ENCODE data around the gene HS6ST2. TPM values are rescaled to one million over a fixed set of nuclear protein-coding genes. Genes with fewer than 3 reads are reported as not detected.

HS6ST2 gene
- total and polyA plus RNA-seq, 4 donors = under 0.01 to 1.4 (median 0.01) TPM; not detected in 1

DNA sequence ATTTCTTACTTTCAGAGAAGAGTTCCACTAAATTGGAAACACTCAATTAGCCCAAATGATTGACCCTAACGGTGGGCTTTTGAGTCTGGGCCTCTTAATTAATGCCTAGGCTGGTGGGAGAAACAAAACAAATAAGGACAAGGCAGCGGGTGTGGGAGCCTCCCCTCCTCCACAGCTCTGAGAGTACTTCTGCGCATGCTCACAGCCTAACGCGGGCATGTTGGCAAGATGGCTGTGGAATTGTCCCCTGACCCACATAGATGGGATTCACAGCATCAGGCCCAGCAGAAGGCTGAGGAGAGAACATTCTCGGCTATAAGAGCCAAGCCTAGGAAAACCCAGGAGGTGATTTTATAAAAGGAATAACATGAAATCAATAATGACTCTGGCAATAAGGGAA lies 230.1 kb downstream of the HS6ST2 start:
- no peak for DNase-seq (ENCODE audit: low spot score)
- no peak overlapping the region for H3K27ac ChIP-seq (ENCODE audit: low read depth in 1 of 2, low read length in 2 of 2)
- peaks cover 0 to 6% (median 0%) of the 10 kb centered on the region in 4 donors for H3K27me3 ChIP-seq (ENCODE audit: control insufficient read depth in 4 of 4, insufficient read depth in 4 of 4, low read length in 3 of 4)
- TF ChIP-seq FOXA1 (IDR thresholded peaks at IDR 0.05) (no peak), GABPA (IDR thresholded peaks at IDR 0.05 in 1 of 2, conservative IDR thresholded peaks at IDR 0.05 in 1 of 2) (no peak), NR2F2 (IDR thresholded peaks at IDR 0.05) (no peak), EGR1 (IDR thresholded peaks at IDR 0.05; ENCODE audit: low read depth in 2 of 2) (no peak), SP1 (IDR thresholded peaks at IDR 0.05) (no peak)
- TF ChIP-seq, protein P1, sequence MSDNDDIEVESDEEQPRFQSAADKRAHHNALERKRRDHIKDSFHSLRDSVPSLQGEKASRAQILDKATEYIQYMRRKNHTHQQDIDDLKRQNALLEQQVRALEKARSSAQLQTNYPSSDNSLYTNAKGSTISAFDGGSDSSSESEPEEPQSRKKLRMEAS (IDR thresholded peaks at IDR 0.05) = no peak
- TF ChIP-seq, protein P2, sequence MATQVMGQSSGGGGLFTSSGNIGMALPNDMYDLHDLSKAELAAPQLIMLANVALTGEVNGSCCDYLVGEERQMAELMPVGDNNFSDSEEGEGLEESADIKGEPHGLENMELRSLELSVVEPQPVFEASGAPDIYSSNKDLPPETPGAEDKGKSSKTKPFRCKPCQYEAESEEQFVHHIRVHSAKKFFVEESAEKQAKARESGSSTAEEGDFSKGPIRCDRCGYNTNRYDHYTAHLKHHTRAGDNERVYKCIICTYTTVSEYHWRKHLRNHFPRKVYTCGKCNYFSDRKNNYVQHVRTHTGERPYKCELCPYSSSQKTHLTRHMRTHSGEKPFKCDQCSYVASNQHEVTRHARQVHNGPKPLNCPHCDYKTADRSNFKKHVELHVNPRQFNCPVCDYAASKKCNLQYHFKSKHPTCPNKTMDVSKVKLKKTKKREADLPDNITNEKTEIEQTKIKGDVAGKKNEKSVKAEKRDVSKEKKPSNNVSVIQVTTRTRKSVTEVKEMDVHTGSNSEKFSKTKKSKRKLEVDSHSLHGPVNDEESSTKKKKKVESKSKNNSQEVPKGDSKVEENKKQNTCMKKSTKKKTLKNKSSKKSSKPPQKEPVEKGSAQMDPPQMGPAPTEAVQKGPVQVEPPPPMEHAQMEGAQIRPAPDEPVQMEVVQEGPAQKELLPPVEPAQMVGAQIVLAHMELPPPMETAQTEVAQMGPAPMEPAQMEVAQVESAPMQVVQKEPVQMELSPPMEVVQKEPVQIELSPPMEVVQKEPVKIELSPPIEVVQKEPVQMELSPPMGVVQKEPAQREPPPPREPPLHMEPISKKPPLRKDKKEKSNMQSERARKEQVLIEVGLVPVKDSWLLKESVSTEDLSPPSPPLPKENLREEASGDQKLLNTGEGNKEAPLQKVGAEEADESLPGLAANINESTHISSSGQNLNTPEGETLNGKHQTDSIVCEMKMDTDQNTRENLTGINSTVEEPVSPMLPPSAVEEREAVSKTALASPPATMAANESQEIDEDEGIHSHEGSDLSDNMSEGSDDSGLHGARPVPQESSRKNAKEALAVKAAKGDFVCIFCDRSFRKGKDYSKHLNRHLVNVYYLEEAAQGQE (IDR thresholded peaks at IDR 0.05) = no peak
- TF ChIP-seq, protein P3, sequence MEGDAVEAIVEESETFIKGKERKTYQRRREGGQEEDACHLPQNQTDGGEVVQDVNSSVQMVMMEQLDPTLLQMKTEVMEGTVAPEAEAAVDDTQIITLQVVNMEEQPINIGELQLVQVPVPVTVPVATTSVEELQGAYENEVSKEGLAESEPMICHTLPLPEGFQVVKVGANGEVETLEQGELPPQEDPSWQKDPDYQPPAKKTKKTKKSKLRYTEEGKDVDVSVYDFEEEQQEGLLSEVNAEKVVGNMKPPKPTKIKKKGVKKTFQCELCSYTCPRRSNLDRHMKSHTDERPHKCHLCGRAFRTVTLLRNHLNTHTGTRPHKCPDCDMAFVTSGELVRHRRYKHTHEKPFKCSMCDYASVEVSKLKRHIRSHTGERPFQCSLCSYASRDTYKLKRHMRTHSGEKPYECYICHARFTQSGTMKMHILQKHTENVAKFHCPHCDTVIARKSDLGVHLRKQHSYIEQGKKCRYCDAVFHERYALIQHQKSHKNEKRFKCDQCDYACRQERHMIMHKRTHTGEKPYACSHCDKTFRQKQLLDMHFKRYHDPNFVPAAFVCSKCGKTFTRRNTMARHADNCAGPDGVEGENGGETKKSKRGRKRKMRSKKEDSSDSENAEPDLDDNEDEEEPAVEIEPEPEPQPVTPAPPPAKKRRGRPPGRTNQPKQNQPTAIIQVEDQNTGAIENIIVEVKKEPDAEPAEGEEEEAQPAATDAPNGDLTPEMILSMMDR (IDR thresholded peaks at IDR 0.05; ENCODE audit: low read depth, low read length, missing input control) = no peak
- H3K36me3 ChIP-seq (ENCODE audit: control insufficient read depth in 4 of 4, insufficient read depth in 3 of 4, low read depth in 1 of 4, low read length in 3 of 4) = no peaks in the 10 kb centered on the region
- H3K4me1 ChIP-seq (ENCODE audit: control insufficient read depth in 4 of 4, insufficient read depth in 4 of 4, low read length in 3 of 4) = no peaks in the 10 kb centered on the region
- no peak overlapping the region for H3K9ac ChIP-seq (ENCODE audit: low read depth in 1 of 2, low read length in 2 of 2)
- peaks cover 0 to 2% (median 0%) of the 10 kb centered on the region in 4 donors for H3K9me3 ChIP-seq (ENCODE audit: control insufficient read depth in 4 of 4, low read length in 3 of 4)
- 85% methylated on average over 6 of the region's 6 CpGs for WGBS
- no peak overlapping the region for H3K4me3 ChIP-seq (ENCODE audit: low read depth in 1 of 3, low read length in 3 of 3)

DNA sequence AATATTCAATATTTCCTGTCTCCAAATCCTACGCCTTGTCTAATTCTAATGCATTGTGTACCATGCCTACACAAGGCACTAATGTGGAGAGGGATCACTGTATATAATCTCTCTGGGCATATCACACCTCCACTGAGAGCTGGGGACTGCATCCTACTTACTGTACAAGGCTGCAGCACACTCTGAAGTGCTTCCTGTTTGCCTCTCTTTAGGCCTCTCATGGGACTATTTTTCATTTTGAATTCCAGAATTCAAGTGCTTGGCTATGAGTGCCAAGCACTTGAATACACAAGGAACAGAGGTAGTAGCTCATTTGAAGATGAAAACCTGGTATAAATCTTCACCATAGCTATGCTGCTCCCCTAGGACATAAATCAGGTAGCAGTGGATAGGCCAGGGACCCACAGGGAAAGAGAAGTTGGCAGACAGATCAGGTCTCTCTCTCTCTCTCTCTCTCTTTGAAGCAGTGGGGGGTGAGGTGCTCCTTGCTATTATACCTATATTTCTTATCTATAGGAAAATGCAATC lies 239.9 kb downstream of the HS6ST2 start:
- H3K4me1 ChIP-seq (ENCODE audit: control insufficient read depth in 4 of 4, insufficient read depth in 4 of 4, low read length in 3 of 4) = no peaks in the 10 kb centered on the region
- no peak overlapping the region for H3K9ac ChIP-seq (ENCODE audit: low read depth in 1 of 2, low read length in 2 of 2)
- 0% methylated on average over 1 of the region's 1 CpG for WGBS
- no peak overlapping the region for H3K4me3 ChIP-seq (ENCODE audit: low read depth in 1 of 3, low read length in 3 of 3)
- no peak overlapping the region for H3K27ac ChIP-seq (ENCODE audit: low read depth in 1 of 2, low read length in 2 of 2)
- H3K27me3 ChIP-seq (ENCODE audit: control insufficient read depth in 4 of 4, insufficient read depth in 4 of 4, low read length in 3 of 4) = peaks cover 0 to 3% (median 0%) of the 10 kb centered on the region in 4 donors
- peaks cover 0 to 8% (median 2%) of the 10 kb centered on the region in 4 donors for H3K9me3 ChIP-seq (ENCODE audit: control insufficient read depth in 4 of 4, low read length in 3 of 4)
- no peak for DNase-seq (ENCODE audit: low spot score)
- no peaks in the 10 kb centered on the region for H3K36me3 ChIP-seq (ENCODE audit: control insufficient read depth in 4 of 4, insufficient read depth in 3 of 4, low read depth in 1 of 4, low read length in 3 of 4)
- TF ChIP-seq TAF1 (conservative IDR thresholded peaks at IDR 0.05) (no peak), HNF4G (IDR thresholded peaks at IDR 0.05) (no peak), JUND (IDR thresholded peaks at IDR 0.05) (no peak), HNF4A (conservative IDR thresholded peaks at IDR 0.05) (no peak), SP1 (IDR thresholded peaks at IDR 0.05) (no peak), GABPA (IDR thresholded peaks at IDR 0.05 in 1 of 2, conservative IDR thresholded peaks at IDR 0.05 in 1 of 2) (no peak), NR2F2 (IDR thresholded peaks at IDR 0.05) (no peak), EGR1 (IDR thresholded peaks at IDR 0.05; ENCODE audit: low read depth in 2 of 2) (no peak), FOXA1 (IDR thresholded peaks at IDR 0.05) (no peak), RXRA (IDR thresholded peaks at IDR 0.05) (no peak), YY1 (IDR thresholded peaks at IDR 0.05) (no peak)
- TF ChIP-seq, protein P3 (IDR thresholded peaks at IDR 0.05; ENCODE audit: low read depth, low read length, missing input control) = no peak
- TF ChIP-seq, protein P4, sequence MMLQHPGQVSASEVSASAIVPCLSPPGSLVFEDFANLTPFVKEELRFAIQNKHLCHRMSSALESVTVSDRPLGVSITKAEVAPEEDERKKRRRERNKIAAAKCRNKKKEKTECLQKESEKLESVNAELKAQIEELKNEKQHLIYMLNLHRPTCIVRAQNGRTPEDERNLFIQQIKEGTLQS (IDR thresholded peaks at IDR 0.05) = no peak
- TF ChIP-seq, protein P2 (IDR thresholded peaks at IDR 0.05) = no peak
- TF ChIP-seq, protein P5, sequence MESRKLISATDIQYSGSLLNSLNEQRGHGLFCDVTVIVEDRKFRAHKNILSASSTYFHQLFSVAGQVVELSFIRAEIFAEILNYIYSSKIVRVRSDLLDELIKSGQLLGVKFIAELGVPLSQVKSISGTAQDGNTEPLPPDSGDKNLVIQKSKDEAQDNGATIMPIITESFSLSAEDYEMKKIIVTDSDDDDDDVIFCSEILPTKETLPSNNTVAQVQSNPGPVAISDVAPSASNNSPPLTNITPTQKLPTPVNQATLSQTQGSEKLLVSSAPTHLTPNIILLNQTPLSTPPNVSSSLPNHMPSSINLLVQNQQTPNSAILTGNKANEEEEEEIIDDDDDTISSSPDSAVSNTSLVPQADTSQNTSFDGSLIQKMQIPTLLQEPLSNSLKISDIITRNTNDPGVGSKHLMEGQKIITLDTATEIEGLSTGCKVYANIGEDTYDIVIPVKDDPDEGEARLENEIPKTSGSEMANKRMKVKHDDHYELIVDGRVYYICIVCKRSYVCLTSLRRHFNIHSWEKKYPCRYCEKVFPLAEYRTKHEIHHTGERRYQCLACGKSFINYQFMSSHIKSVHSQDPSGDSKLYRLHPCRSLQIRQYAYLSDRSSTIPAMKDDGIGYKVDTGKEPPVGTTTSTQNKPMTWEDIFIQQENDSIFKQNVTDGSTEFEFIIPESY (IDR thresholded peaks at IDR 0.05) = no peak
- TF ChIP-seq, protein P1 (IDR thresholded peaks at IDR 0.05) = no peak
